ENCODE results near the gene MNT.

MNT gene

DNA sequence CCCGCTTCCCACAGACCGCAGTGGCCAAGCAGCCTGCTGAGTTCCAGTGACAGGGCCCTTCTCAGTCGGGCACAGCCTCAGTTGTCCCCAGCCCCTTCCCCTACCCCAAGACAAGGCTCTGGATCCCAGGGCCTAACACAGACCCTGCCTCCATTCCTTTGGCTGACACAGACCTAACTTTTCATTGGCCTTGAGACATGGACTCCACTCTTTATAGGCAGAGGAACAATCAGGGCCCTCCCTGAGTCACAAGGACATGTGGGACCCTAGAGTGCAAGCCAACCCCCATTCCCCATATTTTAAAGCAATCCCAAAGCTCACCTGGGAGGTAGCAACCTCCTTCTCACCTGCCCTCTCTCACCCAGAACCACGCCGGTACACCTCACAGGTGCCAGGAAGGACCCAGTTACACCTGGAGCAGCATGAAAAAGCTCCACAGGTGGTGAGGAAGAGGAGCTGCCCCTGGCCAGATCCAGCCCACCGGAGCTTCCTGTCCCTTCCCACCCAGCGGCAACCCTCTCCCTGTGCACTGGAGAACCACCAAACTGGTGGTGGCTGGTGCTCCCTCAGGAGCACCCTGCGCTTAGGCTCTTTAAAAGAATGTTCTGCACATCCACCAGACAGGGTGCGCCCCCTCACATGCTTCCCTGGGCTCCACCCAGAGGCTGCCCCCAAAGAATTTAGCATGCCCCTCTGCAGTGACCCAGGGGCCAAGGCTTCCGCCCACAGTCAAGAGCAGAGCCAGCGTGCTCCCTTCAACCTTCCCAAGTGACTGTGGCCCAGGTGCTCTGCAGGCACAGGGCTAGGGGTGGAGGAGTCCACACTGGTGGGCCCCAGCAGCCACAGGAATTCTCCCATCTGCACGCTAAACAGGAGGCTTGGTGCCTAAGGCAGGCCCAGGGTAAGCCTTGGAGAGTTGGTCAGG is 3.4 kb downstream of the MNT start:
- TF ChIP-seq NFRKB (IDR thresholded peaks at IDR 0.05) (no peak), ARNT (IDR thresholded peaks at IDR 0.05) (no peak), SUZ12 (IDR thresholded peaks at IDR 0.05) (no peak), TARDBP (IDR thresholded peaks at IDR 0.05) (no peak), ELF4 (IDR thresholded peaks at IDR 0.05) (no peak)
- POLR2A ChIA-PET, result interaction anchor here (2.1 kb wide), 1 partner anchor 15 kb away, joined by 6 read pairs; no protein-coding TSS in a partner anchor
- CTCF ChIA-PET, result interaction anchor here (0.6 to 1.0 kb wide), 2 partner anchors 15 to 18 kb away, joined by 3 to 4 read pairs; no protein-coding TSS in a partner anchor
- DNase-seq (ENCODE audit: extremely low spot score), result no peak

DNA sequence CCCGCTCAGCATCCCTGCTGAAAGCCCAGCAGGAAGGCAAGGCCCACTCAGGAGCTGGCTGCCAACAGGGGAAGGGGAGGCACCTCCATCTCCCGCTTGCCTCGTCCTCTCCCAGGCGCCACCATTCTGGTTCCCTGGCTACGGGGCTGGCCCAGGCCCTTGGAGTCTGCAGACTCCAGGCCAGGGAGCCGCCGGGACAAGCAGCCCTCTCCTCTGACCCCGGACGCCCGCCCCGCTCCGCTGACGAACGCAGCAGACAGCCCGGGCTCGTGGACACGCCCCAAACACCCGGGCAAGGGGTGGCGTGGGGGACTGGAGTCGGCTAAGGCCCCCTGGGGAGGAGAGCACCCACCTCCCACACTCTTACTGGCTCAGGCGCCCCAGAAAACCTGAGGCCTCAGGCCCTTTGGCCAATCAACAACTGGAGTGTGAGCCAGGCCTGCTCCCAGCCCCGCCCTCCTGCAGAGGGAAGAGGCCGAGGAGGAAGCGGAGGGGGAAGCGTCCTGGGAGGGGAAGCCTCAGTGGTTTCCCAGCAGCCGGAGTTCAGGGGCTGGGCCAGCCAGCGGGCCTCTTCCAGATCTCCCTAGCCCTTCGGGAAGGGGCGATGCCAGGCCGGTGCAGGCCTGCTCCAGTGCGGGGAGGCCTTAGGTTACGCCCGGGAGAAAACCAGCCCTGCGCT is 4.2 kb downstream of the MNT start:
- TF ChIP-seq PKNOX1 (IDR thresholded peaks at IDR 0.05), result no peak
- CTCF ChIA-PET, result interaction anchor here (1.0 kb wide), 1 partner anchor 14 kb away, joined by 3 read pairs; no protein-coding TSS in a partner anchor
- POLR2A ChIA-PET, result no interaction called here
- no peak for DNase-seq (ENCODE audit: extremely low spot score)

DNA sequence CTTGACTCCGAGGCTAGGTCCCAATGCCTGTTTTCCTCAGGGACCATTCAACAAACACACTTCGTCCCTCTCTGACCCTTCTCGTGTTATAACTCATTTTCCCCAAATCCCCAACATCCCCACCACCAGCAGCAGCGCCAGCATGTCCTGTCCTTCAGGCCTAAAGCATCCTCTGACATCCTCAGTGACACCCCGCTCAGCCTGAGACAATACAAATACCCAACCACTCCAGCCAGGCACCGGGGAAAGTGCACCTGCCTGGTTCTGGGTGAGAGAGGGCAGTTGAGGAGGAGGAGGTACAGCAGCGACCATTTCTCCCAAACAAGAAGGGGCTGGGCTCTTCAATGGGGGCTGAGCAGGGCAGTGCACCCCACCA is 4.7 kb downstream of the MNT start:
- ChIA-PET CTCF (no interaction called here), POLR2A (no interaction called here)
- TF ChIP-seq HDGF (IDR thresholded peaks at IDR 0.05; ENCODE audit: borderline replicate concordance) (no peak), L3MBTL2 (conservative IDR thresholded peaks at IDR 0.05) (no peak), FOXM1 (IDR thresholded peaks at IDR 0.05; ENCODE audit: borderline replicate concordance) (no peak), PKNOX1 (IDR thresholded peaks at IDR 0.05) (no peak), ARNT (IDR thresholded peaks at IDR 0.05) (no peak), BHLHE40 (IDR thresholded peaks at IDR 0.05; ENCODE audit: borderline replicate concordance) (no peak), FOXA1 (IDR thresholded peaks at IDR 0.05) (no peak), FOXK2 (IDR thresholded peaks at IDR 0.05) (no peak), TARDBP (IDR thresholded peaks at IDR 0.05) (no peak), CTBP1 (IDR thresholded peaks at IDR 0.05; ENCODE audit: borderline replicate concordance) (no peak), SUZ12 (IDR thresholded peaks at IDR 0.05) (no peak), NFRKB (IDR thresholded peaks at IDR 0.05) (no peak), SP1 (IDR thresholded peaks at IDR 0.05) (no peak), ZNF384 (IDR thresholded peaks at IDR 0.05) (no peak), ELF4 (IDR thresholded peaks at IDR 0.05) (no peak), LEF1 (IDR thresholded peaks at IDR 0.05; ENCODE audit: borderline replicate concordance) (no peak)
- DNase-seq (ENCODE audit: extremely low spot score), result no peak

DNA sequence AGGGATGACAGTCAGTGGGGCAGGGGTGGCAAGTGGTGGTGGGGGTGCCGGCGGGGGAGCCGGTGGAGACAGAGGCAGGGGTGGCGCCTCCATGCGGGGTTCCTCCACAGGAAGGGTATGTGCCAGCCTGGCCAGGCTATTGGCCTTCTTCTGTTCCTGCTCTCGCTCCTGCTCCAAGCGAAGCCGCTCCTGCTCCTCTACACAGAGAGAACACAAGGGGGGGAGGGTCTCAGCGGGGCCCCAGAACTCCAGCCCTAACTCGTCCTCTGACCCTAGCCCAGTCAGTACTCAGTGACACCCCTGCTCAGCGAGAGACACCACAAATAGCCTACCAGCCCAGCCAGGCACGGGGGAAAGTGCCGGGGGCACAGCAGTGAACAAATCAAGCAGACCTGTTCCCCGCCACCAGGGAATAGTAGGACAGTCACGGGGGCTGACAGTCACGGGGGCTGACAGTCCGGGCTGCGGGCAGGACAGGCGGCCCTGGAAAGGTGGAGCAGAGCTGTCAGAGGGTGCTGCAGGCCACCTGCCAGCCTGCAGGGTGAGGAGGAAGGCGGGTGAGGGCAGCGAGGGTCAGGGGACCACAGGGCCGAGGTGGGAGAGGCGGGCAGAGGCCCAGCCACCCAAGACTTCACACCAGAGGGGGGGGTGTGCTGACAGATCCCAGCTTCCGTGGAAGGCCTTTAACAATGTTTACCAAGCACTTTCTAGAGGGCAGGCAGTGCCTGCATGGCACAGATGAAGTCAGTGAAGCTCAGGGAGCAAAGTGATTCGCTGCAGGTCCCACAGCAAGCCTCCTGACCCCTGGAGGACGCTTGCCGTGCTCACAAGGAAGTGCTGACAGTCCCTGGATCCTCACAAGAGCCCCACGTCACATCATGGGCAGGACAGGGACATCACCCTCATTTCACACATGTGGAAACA is 5.3 kb downstream of the MNT start:
- ChIA-PET CTCF (no interaction called here), POLR2A (no interaction called here)
- DNase-seq (ENCODE audit: extremely low spot score), result no peak
- TF ChIP-seq TARDBP (IDR thresholded peaks at IDR 0.05) (no peak), PKNOX1 (IDR thresholded peaks at IDR 0.05) (no peak), L3MBTL2 (conservative IDR thresholded peaks at IDR 0.05) (no peak), ARNT (IDR thresholded peaks at IDR 0.05) (no peak), SP1 (IDR thresholded peaks at IDR 0.05) (no peak), ZNF384 (IDR thresholded peaks at IDR 0.05) (no peak), SUZ12 (IDR thresholded peaks at IDR 0.05) (no peak), NFRKB (IDR thresholded peaks at IDR 0.05) (no peak), ELF4 (IDR thresholded peaks at IDR 0.05) (no peak), HDGF (IDR thresholded peaks at IDR 0.05; ENCODE audit: borderline replicate concordance) (no peak), LEF1 (IDR thresholded peaks at IDR 0.05; ENCODE audit: borderline replicate concordance) (no peak), BHLHE40 (IDR thresholded peaks at IDR 0.05; ENCODE audit: borderline replicate concordance) (no peak), CTBP1 (IDR thresholded peaks at IDR 0.05; ENCODE audit: borderline replicate concordance) (no peak), FOXA1 (IDR thresholded peaks at IDR 0.05) (no peak)

GRCh38 chr17:2394775-2395201 is 6.1 kb downstream of the MNT start:
- CTCF ChIA-PET, result no interaction called here
- POLR2A ChIA-PET, result no interaction called here
- TF ChIP-seq HDGF (IDR thresholded peaks at IDR 0.05; ENCODE audit: borderline replicate concordance) (no peak), ZNF384 (IDR thresholded peaks at IDR 0.05) (no peak), PKNOX1 (IDR thresholded peaks at IDR 0.05) (no peak), SUZ12 (IDR thresholded peaks at IDR 0.05) (no peak), FOXA1 (IDR thresholded peaks at IDR 0.05) (no peak), NFRKB (IDR thresholded peaks at IDR 0.05) (no peak), SP1 (IDR thresholded peaks at IDR 0.05) (no peak)
- no peak for DNase-seq (ENCODE audit: extremely low spot score)

All from HEK293T (cell line).